Suprapubic skin (tissue), 4 donors: ENCODE data around the gene NFKB2. TPM values are rescaled to one million over a fixed set of nuclear protein-coding genes. Genes with fewer than 3 reads are reported as not detected.
A peak's percentile ranks its signal among the peaks of the same experiment; 100 is the strongest.

Experiments
- DNase-seq, 2 donors: peaks; one replicate each; pipeline ENCODE4 v3.0.0-alpha.2; 2019; ENCODE audit warnings: low spot score in 2 of 2
- H3K27ac ChIP-seq: fragments of 200-600 bp; sonication (generic); one replicate; pipeline ENCODE4 v1.5.1; 2019
- H3K27me3 ChIP-seq: fragments of 200-600 bp; sonication (generic); one replicate; pipeline ENCODE4 v1.5.1; 2019
- H3K36me3 ChIP-seq: fragments of 200-600 bp; sonication (generic); one replicate; pipeline ENCODE4 v1.5.1; 2019
- H3K4me1 ChIP-seq: fragments of 200-600 bp; sonication (generic); one replicate; pipeline ENCODE4 v1.5.1; 2019
- H3K4me3 ChIP-seq: fragments of 200-600 bp; sonication (generic); one replicate; pipeline ENCODE4 v1.5.1; 2019; ENCODE audit warnings: mild to moderate bottlenecking
- H3K9me3 ChIP-seq: fragments of 200-600 bp; sonication (generic); one replicate; pipeline ENCODE4 v1.5.1; 2019
- CTCF ChIP-seq, 2 donors: fragments of 200-600 bp in 1 of 2; fragments of 450-650 bp in 1 of 2; sonication (generic) in 1 of 2; IDR thresholded peaks; one replicate each; pipeline ENCODE4 v1.5.1; 2016 to 2019; ENCODE audit warnings: antibody characterized with exemption in 2 of 2, mild to moderate bottlenecking in 1 of 2, moderate library complexity in 1 of 2
- EP300 ChIP-seq: sonication (generic); formaldehyde crosslinking; IDR thresholded peaks from one replicate; pipeline ENCODE4 v1.6.1; 2017; ENCODE audit warnings: antibody characterized with exemption
- POLR2A ChIP-seq, 2 donors: fragments of 450-650 bp; IDR thresholded peaks; one replicate each; pipeline ENCODE4 v1.6.1; 2017; ENCODE audit warnings: antibody characterized with exemption in 2 of 2, mild to moderate bottlenecking in 2 of 2, moderate library complexity in 2 of 2
- POLR2AphosphoS5 ChIP-seq, 3 donors: sonication (generic); formaldehyde crosslinking; IDR thresholded peaks; one replicate each; pipeline ENCODE4 v1.6.1; 2017; ENCODE audit warnings: antibody characterized with exemption in 3 of 3
- WGBS: methylation state at CpG from one replicate; pipeline ENCODE4 v1.1.5; 2018; 5-methylcytosine and 5-hydroxymethylcytosine counted together
- total RNA-seq, 4 donors: library from RNA; depleted of rRNA; stranded (reverse); fragments of >200 nt; gene quantifications; one replicate each; pipeline ENCODE4 v1.1.0, GENCODE V29; 2016

Gene NFKB2
- total RNA-seq, 4 donors from 2014 or later, result 14.4 to 18.5 (median 16.0) TPM

- H3K4me3 ChIP-seq, result peak overlapping the region; percentile 84
- no peaks in the 10 kb centered on the region for H3K9me3 ChIP-seq
- peak overlapping the region; percentile 94 for H3K27ac ChIP-seq
- H3K4me1 ChIP-seq, result peaks cover 51% of the 10 kb centered on the region
- H3K27me3 ChIP-seq, result no peaks in the 10 kb centered on the region
- 0% methylated on average over 11 of the region's 35 CpGs for WGBS
- no peaks in the 10 kb centered on the region for H3K36me3 ChIP-seq
- TF ChIP-seq CTCF (IDR thresholded peaks at IDR 0.05) (no peak), POLR2A (IDR thresholded peaks at IDR 0.05) (no peak), EP300 (no peak), POLR2AphosphoS5 (IDR thresholded peaks at IDR 0.05) (no peak)
- DNase-seq, result no peak
These were observed 605 bp upstream of the NFKB2 start for GRCh38 chr10:102394801-102395399.

GRCh38 chr10:102396317-102396650 is 779 bp downstream of the NFKB2 start:
- 29% methylated on average over 4 of the region's 4 CpGs for WGBS
- Histone ChIP-seq H3K36me3 (peaks cover 4% of the 10 kb centered on the region), H3K4me3 (peak overlapping the region; percentile 84), H3K4me1 (peaks cover 61% of the 10 kb centered on the region), H3K27ac (peak overlapping the region; percentile 94), H3K9me3 (no peaks in the 10 kb centered on the region), H3K27me3 (no peaks in the 10 kb centered on the region)
- peak in 1 of 2 donors; percentile 65 for DNase-seq
- TF ChIP-seq POLR2A (IDR thresholded peaks at IDR 0.05) (no peak), EP300 (no peak), CTCF (IDR thresholded peaks at IDR 0.05) (no peak)

GRCh38 chr10:102396730-102397151 is 1.2 kb downstream of the NFKB2 start:
- Histone ChIP-seq H3K9me3 (no peaks in the 10 kb centered on the region), H3K27ac (no peak overlapping the region), H3K4me1 (peaks cover 66% of the 10 kb centered on the region), H3K36me3 (peaks cover 9% of the 10 kb centered on the region), H3K4me3 (peak overlapping the region; percentile 84), H3K27me3 (no peaks in the 10 kb centered on the region)
- TF ChIP-seq EP300, result no peak
- no peak for TF ChIP-seq POLR2A (IDR thresholded peaks at IDR 0.05)
- TF ChIP-seq CTCF (IDR thresholded peaks at IDR 0.05), result no peak
- no peak for TF ChIP-seq POLR2AphosphoS5 (IDR thresholded peaks at IDR 0.05)
- WGBS, result 93% methylated on average over 3 of the region's 12 CpGs
- peak in 1 of 2 donors; percentile 61 for DNase-seq

- WGBS, result 88% methylated on average over 13 of the region's 14 CpGs
- no peaks in the 10 kb centered on the region for H3K27me3 ChIP-seq
- no peak overlapping the region for H3K27ac ChIP-seq
- TF ChIP-seq POLR2AphosphoS5 (IDR thresholded peaks at IDR 0.05) (no peak), POLR2A (IDR thresholded peaks at IDR 0.05) (no peak), CTCF (IDR thresholded peaks at IDR 0.05) (no peak), EP300 (no peak)
- peaks cover 17% of the 10 kb centered on the region for H3K36me3 ChIP-seq
- H3K4me1 ChIP-seq, result peaks cover 71% of the 10 kb centered on the region
- DNase-seq, result peak in 1 of 2 donors; percentile 55
- no peaks in the 10 kb centered on the region for H3K9me3 ChIP-seq
- no peak overlapping the region for H3K4me3 ChIP-seq
These were observed 2.0 kb downstream of the NFKB2 start for GRCh38 chr10:102397222-102398171.
